Stomach smooth muscle (tissue), 2 donors: Measurements from ENCODE around the gene GRIA4.

Source experiments
- H3K27ac ChIP-seq: one replicate; pipeline ENCODE4 v1.7.0; 2013; ENCODE audit warnings: mild to moderate bottlenecking, low read length, inconsistent platforms
- H3K27me3 ChIP-seq, 2 donors: one replicate each; pipeline ENCODE4 v1.7.0; 2013; ENCODE audit warnings: low read length in 2 of 2; ENCODE audit not compliant: insufficient read depth in 2 of 2, control insufficient read depth in 1 of 2
- H3K36me3 ChIP-seq, 2 donors: one replicate each; pipeline ENCODE4 v1.7.0; 2013; ENCODE audit warnings: low read length in 2 of 2; ENCODE audit not compliant: control insufficient read depth in 2 of 2, insufficient read depth in 2 of 2
- H3K4me1 ChIP-seq: one replicate; pipeline ENCODE4 v1.7.0; 2013; ENCODE audit warnings: low read length; ENCODE audit not compliant: control insufficient read depth, insufficient read depth
- H3K4me3 ChIP-seq, 2 donors: one replicate each; pipeline ENCODE4 v1.7.0; 2013; ENCODE audit warnings: low read length in 2 of 2
- H3K9ac ChIP-seq, 2 donors: one replicate each; pipeline ENCODE4 v1.7.0; 2013; ENCODE audit warnings: low read length in 2 of 2, mild to moderate bottlenecking in 1 of 2
- H3K9me3 ChIP-seq, 2 donors: one replicate each; pipeline ENCODE4 v1.7.0; 2013; ENCODE audit warnings: low read length in 2 of 2; ENCODE audit not compliant: control insufficient read depth in 2 of 2
- donor health status: healthy.
- donor health status: Pancreatic carcinoma.

The GRIA4 gene

GRCh38 chr11:105881027-105881426 lies 271.2 kb downstream of the GRIA4 start:
- Histone ChIP-seq H3K9ac (no peak overlapping the region), H3K27ac (no peak overlapping the region), H3K9me3 (no peaks in the 10 kb centered on the region), H3K27me3 (no peaks in the 10 kb centered on the region), H3K4me1 (no peaks in the 10 kb centered on the region), H3K36me3 (no peaks in the 10 kb centered on the region), H3K4me3 (no peak overlapping the region)

- no peak overlapping the region for H3K27ac ChIP-seq
- no peak overlapping the region for H3K4me3 ChIP-seq
- H3K36me3 ChIP-seq, result no peaks in the 10 kb centered on the region
- H3K9ac ChIP-seq, result no peak overlapping the region
- no peaks in the 10 kb centered on the region for H3K27me3 ChIP-seq
- no peaks in the 10 kb centered on the region for H3K4me1 ChIP-seq
- no peaks in the 10 kb centered on the region for H3K9me3 ChIP-seq
Measured at GRCh38 chr11:105884436-105884835, 274.6 kb downstream of the GRIA4 start.

- Histone ChIP-seq H3K36me3 (no peaks in the 10 kb centered on the region), H3K9me3 (no peaks in the 10 kb centered on the region), H3K9ac (no peak overlapping the region), H3K27ac (no peak overlapping the region), H3K4me3 (no peak overlapping the region), H3K27me3 (no peaks in the 10 kb centered on the region), H3K4me1 (no peaks in the 10 kb centered on the region)
Measured at GRCh38 chr11:105891685-105892084, 281.8 kb downstream of the GRIA4 start.

DNA sequence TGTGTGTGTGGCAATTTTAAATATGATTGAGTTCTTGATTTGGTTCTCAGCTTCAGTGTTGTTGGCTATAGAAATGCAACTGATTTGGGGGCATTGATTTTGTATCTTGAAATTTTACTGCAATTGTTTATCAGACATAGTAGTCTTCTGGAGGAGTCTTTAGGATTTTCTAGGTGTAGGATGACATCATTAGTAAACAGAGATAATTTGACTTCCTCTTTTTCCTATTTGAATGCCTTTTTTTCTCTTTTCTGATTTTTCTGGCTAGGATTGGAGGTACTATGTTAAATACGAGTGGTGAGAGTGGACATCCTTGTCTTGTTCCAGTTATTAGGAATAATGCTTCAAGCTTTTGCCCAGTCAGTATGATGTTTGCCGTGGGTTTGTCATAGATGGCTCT lies 287.3 kb downstream of the GRIA4 start:
- Histone ChIP-seq H3K9ac (no peak overlapping the region), H3K9me3 (no peaks in the 10 kb centered on the region), H3K36me3 (no peaks in the 10 kb centered on the region), H3K4me1 (no peaks in the 10 kb centered on the region), H3K27ac (no peak overlapping the region), H3K4me3 (no peak overlapping the region), H3K27me3 (no peaks in the 10 kb centered on the region)

DNA sequence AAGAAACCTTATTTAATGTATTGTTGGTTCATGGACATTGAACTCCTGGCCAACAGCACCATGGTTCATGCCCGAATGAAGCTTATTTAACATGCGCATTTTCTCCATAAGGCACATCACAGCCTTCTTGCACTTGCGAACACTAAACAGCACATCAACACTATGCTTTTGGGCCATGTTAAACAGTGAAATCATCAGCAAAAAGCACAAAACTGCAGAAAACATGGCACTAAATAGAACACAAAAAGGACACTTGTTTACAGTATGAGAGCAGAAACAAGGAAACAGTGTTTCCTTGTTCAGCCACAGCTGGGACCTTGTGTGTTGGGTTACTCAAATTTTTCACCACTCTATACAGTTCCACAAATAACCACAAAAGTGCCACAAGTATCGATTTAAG lies 289.9 kb downstream of the GRIA4 start:
- Histone ChIP-seq H3K4me3 (no peak overlapping the region), H3K4me1 (no peaks in the 10 kb centered on the region), H3K27ac (no peak overlapping the region), H3K9me3 (no peaks in the 10 kb centered on the region), H3K36me3 (no peaks in the 10 kb centered on the region), H3K9ac (no peak overlapping the region), H3K27me3 (no peaks in the 10 kb centered on the region)

DNA sequence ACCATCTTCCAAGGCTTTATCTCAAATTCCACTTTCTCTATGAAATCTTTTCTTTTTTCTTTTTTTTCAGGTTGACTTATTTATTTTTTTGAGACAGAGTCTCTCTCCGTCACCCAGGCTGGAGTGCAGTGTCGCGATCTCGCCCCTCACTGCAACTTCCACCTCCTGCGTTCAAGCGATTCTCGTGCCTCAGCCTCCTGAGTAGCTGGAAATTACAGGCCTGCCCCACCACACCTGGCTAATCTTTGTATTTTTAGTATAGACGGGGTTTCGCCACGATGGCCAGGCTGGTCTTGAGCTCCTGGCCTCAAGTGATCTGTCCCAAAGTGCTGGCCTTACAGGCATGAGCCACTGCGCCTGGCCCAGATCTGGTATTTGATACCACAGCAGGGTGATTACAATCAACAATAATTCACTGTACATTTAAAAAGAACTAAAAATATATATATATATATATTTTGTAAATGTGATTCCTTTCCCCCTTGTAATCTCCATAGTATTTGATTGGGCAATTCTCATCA lies 290.7 kb downstream of the GRIA4 start:
- no peaks in the 10 kb centered on the region for H3K9me3 ChIP-seq
- H3K4me3 ChIP-seq, result no peak overlapping the region
- no peaks in the 10 kb centered on the region for H3K27me3 ChIP-seq
- no peaks in the 10 kb centered on the region for H3K36me3 ChIP-seq
- H3K4me1 ChIP-seq, result no peaks in the 10 kb centered on the region
- no peak overlapping the region for H3K27ac ChIP-seq
- no peak overlapping the region for H3K9ac ChIP-seq

GRCh38 chr11:105903113-105903512 lies 293.2 kb downstream of the GRIA4 start:
- H3K36me3 ChIP-seq, result no peaks in the 10 kb centered on the region
- no peaks in the 10 kb centered on the region for H3K9me3 ChIP-seq
- H3K4me1 ChIP-seq, result no peaks in the 10 kb centered on the region
- no peak overlapping the region for H3K9ac ChIP-seq
- no peak overlapping the region for H3K27ac ChIP-seq
- no peak overlapping the region for H3K4me3 ChIP-seq
- H3K27me3 ChIP-seq, result no peaks in the 10 kb centered on the region

- H3K4me1 ChIP-seq, result no peaks in the 10 kb centered on the region
- H3K9ac ChIP-seq, result no peak overlapping the region
- no peaks in the 10 kb centered on the region for H3K27me3 ChIP-seq
- H3K27ac ChIP-seq, result no peak overlapping the region
- no peaks in the 10 kb centered on the region for H3K9me3 ChIP-seq
- H3K36me3 ChIP-seq, result no peaks in the 10 kb centered on the region
- no peak overlapping the region for H3K4me3 ChIP-seq
Measured at GRCh38 chr11:105906517-105906916, 296.6 kb downstream of the GRIA4 start.

GRCh38 chr11:105907319-105907718 lies 297.4 kb downstream of the GRIA4 start:
- Histone ChIP-seq H3K27me3 (no peaks in the 10 kb centered on the region), H3K9ac (no peak overlapping the region), H3K9me3 (no peaks in the 10 kb centered on the region), H3K4me1 (no peaks in the 10 kb centered on the region), H3K4me3 (no peak overlapping the region), H3K27ac (no peak overlapping the region), H3K36me3 (no peaks in the 10 kb centered on the region)

GRCh38 chr11:105910095-105910715 lies 300.3 kb downstream of the GRIA4 start:
- Histone ChIP-seq H3K27ac (no peak overlapping the region), H3K4me3 (no peak overlapping the region), H3K9me3 (no peaks in the 10 kb centered on the region), H3K4me1 (no peaks in the 10 kb centered on the region), H3K9ac (no peak overlapping the region), H3K36me3 (no peaks in the 10 kb centered on the region), H3K27me3 (no peaks in the 10 kb centered on the region)

DNA sequence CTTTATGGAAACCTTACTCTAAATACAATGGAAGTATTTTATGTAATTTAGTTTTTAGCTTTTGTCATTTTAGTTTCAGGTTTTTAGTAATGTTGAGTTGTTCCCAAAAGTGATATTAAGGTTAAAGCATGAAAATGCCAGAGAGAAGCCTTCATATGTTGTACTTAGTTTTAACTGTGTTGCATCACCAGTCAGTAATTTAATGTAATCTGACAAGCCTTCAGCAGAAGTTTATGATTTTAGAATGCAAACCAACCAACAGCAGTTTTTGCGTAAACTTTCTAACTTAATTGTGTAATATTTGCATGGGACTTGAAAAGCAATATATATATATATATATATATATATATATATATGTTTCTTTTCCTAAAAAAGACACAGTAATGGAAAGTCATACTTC lies 301.6 kb downstream of the GRIA4 start:
- no peak overlapping the region for H3K9ac ChIP-seq
- H3K27me3 ChIP-seq, result no peaks in the 10 kb centered on the region
- no peak overlapping the region for H3K27ac ChIP-seq
- H3K9me3 ChIP-seq, result no peaks in the 10 kb centered on the region
- H3K4me3 ChIP-seq, result no peak overlapping the region
- H3K36me3 ChIP-seq, result no peaks in the 10 kb centered on the region
- H3K4me1 ChIP-seq, result no peaks in the 10 kb centered on the region
